ENCODE results near the gene SPC24. TPM values are rescaled to one million over a fixed set of nuclear protein-coding genes. Genes with fewer than 3 reads are reported as not detected.
A peak's percentile ranks its signal among the peaks of the same experiment; 100 is the strongest.

Gene SPC24
- total RNA-seq, 1 donor from 2014 or later, result 3.8 TPM

GRCh38 chr19:11191934-11192333 lies 36.4 kb upstream of the SPC24 start:
- Mint-ChIP-seq H3K36me3 (ENCODE audit: unreplicated experiment) (peaks cover 4% of the 10 kb centered on the region), H3K4me1 (ENCODE audit: low read depth, unreplicated experiment) (no peaks in the 10 kb centered on the region), H3K27me3 (ENCODE audit: unreplicated experiment) (no peaks in the 10 kb centered on the region), H3K27ac (ENCODE audit: unreplicated experiment) (peak overlapping the region; percentile 55), H3K4me3 (ENCODE audit: unreplicated experiment) (no peak overlapping the region), H3K9me3 (ENCODE audit: unreplicated experiment) (peaks cover 3% of the 10 kb centered on the region)
- no peak for TF ChIP-seq CTCF (IDR thresholded peaks at IDR 0.05; ENCODE audit: partially characterized antibody, unreplicated experiment)
- DNase-seq, result no peak

- Mint-ChIP-seq H3K27me3 (ENCODE audit: unreplicated experiment) (no peaks in the 10 kb centered on the region), H3K27ac (ENCODE audit: unreplicated experiment) (peak overlapping the region; percentile 55), H3K9me3 (ENCODE audit: unreplicated experiment) (peaks cover 2% of the 10 kb centered on the region), H3K36me3 (ENCODE audit: unreplicated experiment) (peaks cover 4% of the 10 kb centered on the region), H3K4me1 (ENCODE audit: low read depth, unreplicated experiment) (no peaks in the 10 kb centered on the region), H3K4me3 (ENCODE audit: unreplicated experiment) (no peak overlapping the region)
- peak; percentile 66 for DNase-seq
- TF ChIP-seq CTCF (IDR thresholded peaks at IDR 0.05; ENCODE audit: partially characterized antibody, unreplicated experiment), result no peak
Observed at GRCh38 chr19:11191273-11191755, 35.7 kb upstream of the SPC24 start.

- Mint-ChIP-seq H3K4me3 (ENCODE audit: unreplicated experiment) (no peak overlapping the region), H3K9me3 (ENCODE audit: unreplicated experiment) (peaks cover 3% of the 10 kb centered on the region), H3K36me3 (ENCODE audit: unreplicated experiment) (peaks cover 4% of the 10 kb centered on the region), H3K27ac (ENCODE audit: unreplicated experiment) (peak overlapping the region; percentile 17), H3K4me1 (ENCODE audit: low read depth, unreplicated experiment) (no peaks in the 10 kb centered on the region), H3K27me3 (ENCODE audit: unreplicated experiment) (no peaks in the 10 kb centered on the region)
- no peak for DNase-seq
- TF ChIP-seq CTCF (IDR thresholded peaks at IDR 0.05; ENCODE audit: partially characterized antibody, unreplicated experiment), result no peak
Observed at GRCh38 chr19:11190501-11190900, 34.9 kb upstream of the SPC24 start.

GRCh38 chr19:11187441-11187840 lies 31.9 kb upstream of the SPC24 start:
- Mint-ChIP-seq H3K27me3 (ENCODE audit: unreplicated experiment) (no peaks in the 10 kb centered on the region), H3K9me3 (ENCODE audit: unreplicated experiment) (peaks cover 3% of the 10 kb centered on the region), H3K4me1 (ENCODE audit: low read depth, unreplicated experiment) (no peaks in the 10 kb centered on the region), H3K4me3 (ENCODE audit: unreplicated experiment) (no peak overlapping the region), H3K27ac (ENCODE audit: unreplicated experiment) (peak overlapping the region; percentile 10), H3K36me3 (ENCODE audit: unreplicated experiment) (peaks cover 10% of the 10 kb centered on the region)
- DNase-seq, result no peak
- no peak for TF ChIP-seq CTCF (IDR thresholded peaks at IDR 0.05; ENCODE audit: partially characterized antibody, unreplicated experiment)

- Mint-ChIP-seq H3K36me3 (ENCODE audit: unreplicated experiment) (peaks cover 10% of the 10 kb centered on the region), H3K4me1 (ENCODE audit: low read depth, unreplicated experiment) (no peaks in the 10 kb centered on the region), H3K27me3 (ENCODE audit: unreplicated experiment) (peaks cover 2% of the 10 kb centered on the region), H3K9me3 (ENCODE audit: unreplicated experiment) (peaks cover 3% of the 10 kb centered on the region), H3K4me3 (ENCODE audit: unreplicated experiment) (no peak overlapping the region), H3K27ac (ENCODE audit: unreplicated experiment) (no peak overlapping the region)
- no peak for DNase-seq
- TF ChIP-seq CTCF (IDR thresholded peaks at IDR 0.05; ENCODE audit: partially characterized antibody, unreplicated experiment), result no peak
Observed at GRCh38 chr19:11182994-11183393, 27.4 kb upstream of the SPC24 start.

Measured in glutamatergic neuron (in vitro differentiated cells).